CD4-positive, alpha-beta T cell treated with Interleukin-4 for 1 hour (primary cell): ENCODE measurements around the gene CSF1R.

Source experiments
- DNase-seq, 2 donors: peaks; one replicate each; pipeline ENCODE4 v3.0.0-alpha.2; 2020 to 2022

CSF1R gene

GRCh38 chr5:150120617-150121447 is 34.5 kb upstream of the CSF1R start:
- DNase-seq: no peak

DNA sequence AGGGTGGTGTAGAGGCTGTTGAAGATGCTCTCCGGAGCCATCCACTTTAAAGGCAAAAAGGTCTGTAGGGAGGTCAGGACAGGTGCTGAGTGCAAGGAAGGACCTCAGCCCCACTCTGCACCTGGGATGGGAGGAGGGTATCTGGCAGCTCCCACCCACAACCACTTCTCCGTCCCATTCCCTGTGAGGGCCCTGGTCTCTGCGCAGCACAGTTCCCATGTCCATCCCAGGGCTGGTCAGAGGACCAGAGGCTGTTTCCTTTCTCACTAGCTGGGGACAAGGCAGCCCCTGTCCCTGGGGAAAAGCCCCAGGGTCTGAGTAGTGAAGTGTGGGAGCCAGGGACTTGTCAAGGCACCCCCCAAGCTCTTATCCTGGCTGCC is 33.7 kb upstream of the CSF1R start:
- peak in 1 of 2 donors; percentile 5 for DNase-seq

- DNase-seq: peak in 1 of 2 donors; percentile 9
Observed at GRCh38 chr5:150119421-150120061, 33.2 kb upstream of the CSF1R start.

GRCh38 chr5:150118561-150119229 is 32.3 kb upstream of the CSF1R start:
- DNase-seq: peak in 1 of 2 donors; percentile 6

DNA sequence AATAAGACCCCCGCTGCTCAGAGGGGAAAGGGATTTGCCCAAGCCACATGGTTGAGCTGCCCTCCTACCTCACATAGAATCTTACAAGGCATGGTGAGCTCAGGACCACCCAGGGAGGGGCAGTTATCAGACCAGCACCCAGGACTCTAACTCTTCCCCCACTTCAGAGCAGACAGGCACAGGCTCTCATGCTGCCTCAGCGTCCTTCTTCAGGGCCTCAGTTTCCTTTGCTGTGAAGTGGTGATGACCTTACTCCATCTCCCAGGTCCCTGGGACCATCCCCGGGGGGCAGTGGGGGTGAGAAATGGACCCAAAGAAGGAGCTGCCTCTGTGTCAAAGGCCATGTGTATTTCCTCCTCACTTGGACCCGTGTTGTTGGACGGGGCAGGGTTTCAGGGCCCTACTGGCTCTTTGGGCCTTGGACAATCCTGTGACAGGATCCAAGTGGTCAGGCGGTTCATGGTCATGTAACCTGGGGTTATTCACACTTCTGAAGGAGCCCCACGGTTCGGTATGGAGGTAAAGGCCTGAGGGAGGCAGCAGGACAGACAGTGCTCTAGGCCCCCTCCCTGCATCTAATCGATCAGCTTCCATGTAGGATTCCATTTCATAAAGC is 31.7 kb upstream of the CSF1R start:
- peak in 1 of 2 donors; percentile 9 for DNase-seq

- peak in 1 of 2 donors; percentile 11 for DNase-seq
Observed at GRCh38 chr5:150116667-150117400, 30.5 kb upstream of the CSF1R start.

DNA sequence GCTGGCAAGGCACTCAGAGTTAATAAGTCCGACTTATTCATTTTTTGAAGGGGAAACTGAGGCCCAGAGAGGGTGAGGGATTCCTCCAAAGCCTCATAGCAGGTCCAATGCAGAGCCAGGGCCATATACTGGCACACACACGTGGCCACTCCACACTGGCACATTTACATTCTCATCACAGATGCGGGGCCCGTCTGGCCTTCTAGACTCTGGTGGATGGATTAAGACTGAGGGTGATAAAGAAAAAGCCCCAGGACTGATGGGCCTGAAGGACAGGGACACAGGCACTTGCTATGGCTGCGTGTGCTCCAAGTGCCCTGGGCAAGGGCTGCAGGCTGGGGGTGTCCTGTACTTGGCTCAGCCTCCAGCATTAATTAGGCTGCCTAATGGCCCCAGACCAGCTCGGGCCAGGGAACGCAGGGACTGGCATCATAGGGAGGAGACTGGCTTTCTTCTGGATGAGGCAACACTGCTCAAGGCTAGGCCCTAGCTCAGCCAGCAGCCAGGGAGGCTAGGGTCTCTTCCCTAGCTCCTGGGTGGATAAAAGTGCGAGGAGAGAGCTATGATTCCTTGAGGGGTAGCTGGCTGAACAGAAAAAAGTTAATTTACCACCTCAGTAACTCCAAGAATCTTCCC is 28.5 kb upstream of the CSF1R start:
- peak in 1 of 2 donors; percentile 10 for DNase-seq

DNA sequence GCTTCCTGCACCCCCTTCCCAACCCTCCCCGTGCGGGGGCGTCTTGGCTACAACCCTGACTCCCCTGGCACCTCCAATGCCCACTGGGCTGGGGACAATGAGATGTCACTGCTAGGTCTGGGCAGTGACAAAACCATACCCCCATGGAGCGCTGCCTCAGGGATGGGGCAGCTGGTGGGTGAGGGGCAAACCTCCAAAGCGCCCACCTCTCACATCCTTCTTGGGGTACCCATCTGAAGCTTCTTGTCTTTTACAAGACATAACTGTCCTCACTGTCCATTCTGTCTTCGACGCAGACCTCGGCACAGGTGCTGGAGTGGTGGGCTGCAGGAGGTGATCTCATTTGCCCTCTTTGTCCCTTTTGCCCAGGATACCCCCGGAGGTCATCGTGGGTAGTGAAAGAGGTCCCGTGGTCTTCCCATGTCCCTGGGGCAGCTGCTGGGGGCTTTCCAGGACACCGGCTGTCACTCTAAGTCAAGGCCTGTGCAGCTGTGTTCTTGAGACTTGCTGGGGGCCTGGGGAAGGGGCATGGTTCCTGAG is 27.8 kb upstream of the CSF1R start:
- DNase-seq: peak in 1 of 2 donors; percentile 9

DNA sequence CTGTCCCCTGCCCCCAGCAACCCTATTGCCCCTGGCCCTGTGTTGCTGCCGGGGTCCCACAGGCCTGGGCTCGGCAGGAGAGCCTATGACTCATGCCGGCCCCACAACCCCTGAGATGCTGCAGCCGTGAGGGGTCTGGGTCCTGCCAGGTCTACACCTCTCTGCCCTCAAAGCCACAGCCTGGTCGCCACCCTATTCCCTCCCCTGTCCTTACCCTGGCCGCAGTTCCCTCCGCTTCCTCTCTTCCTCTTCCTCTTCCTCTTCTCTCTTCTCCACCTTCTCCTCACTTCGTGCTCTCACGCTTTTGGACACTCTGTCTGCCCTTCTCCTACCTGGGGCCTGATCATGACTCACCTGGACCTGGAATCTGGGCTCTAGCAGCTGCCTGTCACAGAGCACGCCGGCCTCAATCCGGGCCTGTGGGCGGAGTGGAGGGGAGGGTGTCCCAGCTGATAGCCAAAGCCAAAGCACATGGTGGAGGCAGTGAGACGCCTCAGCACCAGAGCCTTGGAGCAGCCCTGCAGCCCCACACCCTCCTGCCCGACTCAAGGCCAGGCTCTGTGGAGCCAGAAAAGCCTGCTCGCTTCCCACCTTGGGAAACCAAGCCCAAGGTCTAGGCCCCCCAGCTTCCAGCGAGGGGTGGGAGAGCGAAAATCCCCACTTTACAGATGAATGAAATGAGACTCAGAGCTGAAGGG is 26.8 kb upstream of the CSF1R start:
- peak in 1 of 2 donors; percentile 4 for DNase-seq

GRCh38 chr5:150112201-150113046 is 26.1 kb upstream of the CSF1R start:
- DNase-seq: no peak

- no peak for DNase-seq
Observed at GRCh38 chr5:150111122-150111521, 24.8 kb upstream of the CSF1R start.

GRCh38 chr5:150109921-150110320 is 23.6 kb upstream of the CSF1R start:
- DNase-seq: no peak

DNA sequence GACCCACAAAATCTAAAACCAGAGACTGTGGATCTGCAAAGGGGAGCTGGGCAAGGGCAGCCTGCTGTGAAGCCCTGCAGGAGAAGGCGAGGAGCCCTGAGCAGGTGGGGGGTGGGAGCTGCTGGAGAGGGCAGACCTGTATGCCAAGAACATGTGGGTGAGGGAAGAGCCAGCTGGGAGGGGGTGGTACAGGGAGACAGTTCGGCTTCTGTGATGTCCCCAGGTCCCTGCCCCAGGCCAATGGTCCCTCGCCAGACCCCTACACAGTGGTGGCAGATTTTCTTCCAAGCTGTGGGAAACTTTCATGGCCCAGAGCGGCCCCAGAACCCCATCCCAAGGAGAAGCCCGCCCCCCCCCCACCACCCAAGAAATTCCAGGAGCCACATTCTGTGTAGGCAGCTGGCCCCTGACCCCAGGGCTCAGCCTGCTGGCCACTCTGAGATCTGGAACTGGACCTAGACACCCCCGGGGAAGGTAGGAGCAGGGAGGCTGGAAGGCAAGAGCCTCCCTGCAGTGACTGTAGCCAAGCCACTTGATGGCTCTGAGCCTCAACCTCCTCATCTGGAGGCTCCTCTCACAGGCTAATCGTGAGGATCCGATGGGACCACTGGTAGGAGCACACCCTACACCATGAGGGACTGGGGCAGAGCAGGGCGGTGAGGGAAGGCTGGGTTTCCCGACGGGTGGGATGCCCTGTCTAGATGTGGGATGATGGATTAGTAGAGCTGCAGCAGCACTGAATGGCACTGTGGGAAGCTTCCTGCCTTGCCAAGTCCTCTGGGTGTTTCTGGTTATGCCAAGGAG is 22.6 kb upstream of the CSF1R start:
- DNase-seq: no peak

GRCh38 chr5:150107909-150108447 is 21.6 kb upstream of the CSF1R start:
- no peak for DNase-seq

GRCh38 chr5:150106674-150107426 is 20.5 kb upstream of the CSF1R start:
- no peak for DNase-seq

DNA sequence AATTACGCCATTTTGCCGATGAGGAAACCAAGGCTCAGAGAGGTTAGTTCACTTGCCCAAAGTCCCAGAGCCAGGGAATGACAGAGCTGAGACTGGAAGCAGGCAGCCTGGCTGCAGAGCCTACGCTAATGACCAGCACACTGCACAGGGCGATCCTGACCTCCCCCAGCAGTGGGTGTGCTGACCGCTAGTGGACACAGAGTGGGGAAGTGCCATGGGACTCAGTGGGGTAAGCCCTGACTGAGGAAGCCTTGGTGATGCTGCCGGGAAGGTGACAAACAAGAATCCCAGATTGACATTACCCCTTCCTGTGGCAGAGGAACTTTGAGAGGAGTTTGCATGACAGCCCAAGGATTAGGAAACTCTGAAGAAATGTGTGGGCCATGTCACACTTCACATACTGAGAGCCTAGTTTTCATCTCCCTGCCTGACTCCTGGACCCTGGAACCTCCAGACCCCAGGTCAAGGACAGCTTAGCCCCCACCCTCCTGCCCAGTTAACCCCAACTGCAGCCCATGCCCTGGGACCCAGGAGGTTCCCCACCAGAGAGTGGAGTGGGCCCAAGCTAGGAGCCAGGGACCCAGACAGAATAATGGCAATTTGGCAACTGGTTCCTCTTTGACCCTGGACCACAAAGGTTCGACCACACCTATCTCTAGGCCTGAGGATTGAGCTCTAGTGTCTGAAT is 19.7 kb upstream of the CSF1R start:
- DNase-seq: no peak

- DNase-seq: no peak
Observed at GRCh38 chr5:150104550-150104870, 18.2 kb upstream of the CSF1R start.
